GM12865 (cell line): ENCODE data around the gene ST6GALNAC3.

ENCODE experiments used
- DNase-seq: peaks from one replicate; pipeline ENCODE4 v3.0.0; 2010; ENCODE audit warnings: low read depth
- H3K4me3 ChIP-seq: 2 replicates; pipeline ENCODE4 v1.5.1; 2011; ENCODE audit warnings: mild to moderate bottlenecking, low read depth, low read length, control low read depth
- CTCF ChIP-seq: IDR thresholded peaks from 2 replicates; pipeline ENCODE4 v1.5.1; 2011; ENCODE audit warnings: low read length, control low read depth, low read depth, inconsistent platforms; ENCODE audit not compliant: insufficient read depth; ENCODE audit errors: missing control alignments

The ST6GALNAC3 gene

GRCh38 chr1:76583235-76583868 is 508.8 kb downstream of the ST6GALNAC3 start:
- no peak for TF ChIP-seq CTCF
- no peak overlapping the region for H3K4me3 ChIP-seq
- DNase-seq, result no peak

GRCh38 chr1:76583875-76584477 is 509.4 kb downstream of the ST6GALNAC3 start:
- no peak overlapping the region for H3K4me3 ChIP-seq
- no peak for TF ChIP-seq CTCF
- no peak for DNase-seq

GRCh38 chr1:76585980-76586674 is 511.6 kb downstream of the ST6GALNAC3 start:
- no peak for DNase-seq
- no peak for TF ChIP-seq CTCF
- H3K4me3 ChIP-seq, result no peak overlapping the region

- H3K4me3 ChIP-seq, result no peak overlapping the region
- no peak for TF ChIP-seq CTCF
- DNase-seq, result no peak
These were observed 512.7 kb downstream of the ST6GALNAC3 start for GRCh38 chr1:76587212-76587611.

GRCh38 chr1:76591461-76591860 is 516.9 kb downstream of the ST6GALNAC3 start:
- DNase-seq, result no peak
- H3K4me3 ChIP-seq, result no peak overlapping the region
- no peak for TF ChIP-seq CTCF

GRCh38 chr1:76591963-76592362 is 517.4 kb downstream of the ST6GALNAC3 start:
- H3K4me3 ChIP-seq, result no peak overlapping the region

More at GRCh38 chr1:76591963-76592362, 517.4 kb downstream of the ST6GALNAC3 start:
- no peak for DNase-seq
- no peak for TF ChIP-seq CTCF
